H9 (cell line): ENCODE results near the gene CASP4. TPM values are rescaled to one million over a fixed set of nuclear protein-coding genes. Genes with fewer than 3 reads are reported as not detected.

ENCODE experiments used
- DNase-seq: peaks from one replicate; pipeline ENCODE4 v3.0.0-alpha.2; 2017
- H2AFZ ChIP-seq: one replicate; pipeline ENCODE4 v1.6.1; 2013; ENCODE audit warnings: mild to moderate bottlenecking, low read length, control low read depth, moderate library complexity
- H2AK5ac ChIP-seq: 2 replicates; pipeline ENCODE4 v1.6.1; 2013; ENCODE audit warnings: low read length, control low read depth, mixed read lengths; ENCODE audit not compliant: insufficient read length
- H2BK120ac ChIP-seq: one replicate; pipeline ENCODE4 v1.6.1; 2013; ENCODE audit warnings: low read depth, mild to moderate bottlenecking, low read length, control low read depth, inconsistent platforms; ENCODE audit not compliant: poor library complexity, severe bottlenecking
- H2BK12ac ChIP-seq: 2 replicates; pipeline ENCODE4 v1.6.1; 2013; ENCODE audit warnings: low read length, control low read depth, mixed read lengths, low read depth; ENCODE audit not compliant: insufficient read length
- H2BK15ac ChIP-seq: 2 replicates; pipeline ENCODE4 v1.6.1; 2013; ENCODE audit warnings: low read depth, low read length, control low read depth
- H2BK20ac ChIP-seq: one replicate; pipeline ENCODE4 v1.6.1; 2013; ENCODE audit warnings: low read depth, mild to moderate bottlenecking, low read length, control low read depth, inconsistent platforms; ENCODE audit not compliant: poor library complexity, severe bottlenecking
- H2BK5ac ChIP-seq: 2 replicates; pipeline ENCODE4 v1.6.1; 2013; ENCODE audit warnings: low read length, control low read depth, mixed read lengths; ENCODE audit not compliant: insufficient read length
- H3K14ac ChIP-seq: 2 replicates; pipeline ENCODE4 v1.6.1; 2013; ENCODE audit warnings: low read length, control low read depth; ENCODE audit not compliant: insufficient read depth
- H3K18ac ChIP-seq: 2 replicates; pipeline ENCODE4 v1.6.1; 2013; ENCODE audit warnings: low read depth, mild to moderate bottlenecking, mixed read lengths, low read length, control low read depth; ENCODE audit not compliant: insufficient read length
- H3K23ac ChIP-seq: 2 replicates; pipeline ENCODE4 v1.6.1; 2013; ENCODE audit warnings: low read length, control low read depth, mixed read lengths, low read depth; ENCODE audit not compliant: insufficient read length
- H3K23me2 ChIP-seq: 2 replicates; pipeline ENCODE4 v1.6.1; 2013; ENCODE audit warnings: low read depth, mild to moderate bottlenecking, mixed read lengths, low read length, control low read depth; ENCODE audit not compliant: insufficient read length, poor library complexity, severe bottlenecking
- H3K27ac ChIP-seq: 2 replicates; pipeline ENCODE4 v1.5.1; 2013; ENCODE audit warnings: low read length, control low read depth, mixed read lengths, low read depth; ENCODE audit not compliant: insufficient read length
- H3K27me3 ChIP-seq: 2 replicates; pipeline ENCODE4 v1.6.1; 2013; ENCODE audit warnings: low read length, control low read depth, inconsistent platforms; ENCODE audit not compliant: insufficient read depth
- H3K4ac ChIP-seq: 2 replicates; pipeline ENCODE4 v1.6.1; 2013; ENCODE audit warnings: low read depth, mild to moderate bottlenecking, control low read depth, inconsistent platforms, low read length, moderate library complexity
- H3K4me1 ChIP-seq: 2 replicates; pipeline ENCODE4 v1.6.1; 2013; ENCODE audit warnings: low read length, control low read depth, inconsistent platforms; ENCODE audit not compliant: insufficient read depth
- H3K4me2 ChIP-seq: 2 replicates; pipeline ENCODE4 v1.6.1; 2013; ENCODE audit warnings: low read length, control low read depth, mixed read lengths; ENCODE audit not compliant: insufficient read length, insufficient read depth
- H3K56ac ChIP-seq: 2 replicates; pipeline ENCODE4 v1.6.1; 2013; ENCODE audit warnings: low read depth, mild to moderate bottlenecking, mixed read lengths, low read length, control low read depth; ENCODE audit not compliant: insufficient read length
- H3K79me1 ChIP-seq: 2 replicates; pipeline ENCODE4 v1.6.1; 2013; ENCODE audit warnings: low read depth, mild to moderate bottlenecking, moderate library complexity, low read length, control low read depth, inconsistent platforms; ENCODE audit not compliant: insufficient read depth, poor library complexity, severe bottlenecking
- H3K79me2 ChIP-seq: 2 replicates; pipeline ENCODE4 v1.6.1; 2013; ENCODE audit warnings: low read length, control low read depth, inconsistent platforms; ENCODE audit not compliant: insufficient read depth
- H3K9ac ChIP-seq: 2 replicates; pipeline ENCODE4 v1.6.1; 2013; ENCODE audit warnings: low read length, control low read depth, mixed read lengths; ENCODE audit not compliant: insufficient read length; ENCODE audit errors: extremely low read depth
- H3K9me3 ChIP-seq: one replicate; pipeline ENCODE4 v1.6.1; 2013; ENCODE audit warnings: low read depth, low read length, inconsistent platforms; ENCODE audit not compliant: control insufficient read depth
- H3T11ph ChIP-seq: one replicate; pipeline ENCODE4 v1.6.1; 2013; ENCODE audit warnings: mild to moderate bottlenecking, low read length, control low read depth, inconsistent platforms
- H4K20me1 ChIP-seq: one replicate; pipeline ENCODE4 v1.6.1; 2013; ENCODE audit not compliant: control insufficient read depth, insufficient read length, insufficient read depth
- H4K5ac ChIP-seq: 2 replicates; pipeline ENCODE4 v1.6.1; 2013; ENCODE audit warnings: low read depth, mild to moderate bottlenecking, mixed read lengths, low read length, control low read depth; ENCODE audit not compliant: insufficient read length
- H4K8ac ChIP-seq: replicated peaks from 2 replicates; pipeline ENCODE4 v1.6.1; 2013; ENCODE audit warnings: low read length, control low read depth, mixed read lengths, low read depth; ENCODE audit not compliant: insufficient read length
- H4K91ac ChIP-seq: 2 replicates; pipeline ENCODE4 v1.6.1; 2013; ENCODE audit warnings: low read depth, mild to moderate bottlenecking, moderate library complexity, mixed read lengths, low read length, control low read depth; ENCODE audit not compliant: insufficient read length
- H3K27ac Mint-ChIP-seq, 3 experiments: 2 replicates in 2 of 3; 3 replicates in 1 of 3; pipeline ENCODE4 v1.8.0; 2020 to 2021; ENCODE audit warnings: mixed read lengths in 3 of 3, mild to moderate bottlenecking in 1 of 3, moderate library complexity in 1 of 3
- H3K27me3 Mint-ChIP-seq: 2 replicates; pipeline ENCODE4 v1.8.0; 2021; ENCODE audit warnings: low read depth, mild to moderate bottlenecking, moderate library complexity, mixed read lengths
- H3K36me3 Mint-ChIP-seq, 3 experiments: 2 replicates in 2 of 3; 3 replicates in 1 of 3; pipeline ENCODE4 v1.8.0; 2020 to 2021; ENCODE audit warnings: low read depth in 3 of 3, mixed read lengths in 3 of 3; ENCODE audit not compliant: insufficient read depth in 1 of 3
- H3K4me1 Mint-ChIP-seq, 2 experiments: 2 replicates each; pipeline ENCODE4 v1.8.0; 2020; ENCODE audit warnings: mixed read lengths in 2 of 2
- H3K4me3 Mint-ChIP-seq, 2 experiments: 2 replicates in 1 of 2; 3 replicates in 1 of 2; pipeline ENCODE4 v1.8.0; 2020 to 2021; ENCODE audit warnings: mild to moderate bottlenecking in 2 of 2, mixed read lengths in 2 of 2, moderate library complexity in 1 of 2
- H3K9me3 Mint-ChIP-seq, 2 experiments: 2 replicates in 1 of 2; 3 replicates in 1 of 2; pipeline ENCODE4 v1.8.0; 2020; ENCODE audit warnings: mild to moderate bottlenecking in 2 of 2, mixed read lengths in 2 of 2, moderate library complexity in 1 of 2
- CTCF ChIP-seq: fragments of 200-600 bp; sonication (generic); conservative IDR thresholded peaks from 3 replicates; pipeline ENCODE4 v1.8.0; 2021; ENCODE audit warnings: antibody characterized with exemption, mild to moderate bottlenecking
- WGBS: extraction: QIAGEN DNeasy Blood & Tissue Kit; methylation state at CpG from one replicate; pipeline ENCODE4 v1.1.7; 2013; ENCODE audit warnings: missing lambda C conversion rate, low lambda C conversion rate, mixed read lengths; ENCODE audit not compliant: insufficient read length; ENCODE audit errors: extremely low coverage; 5-methylcytosine and 5-hydroxymethylcytosine counted together
- total RNA-seq: library from RNA; stranded (reverse); gene quantifications from 2 replicates; pipeline ENCODE4 v1.2.1, GENCODE V29; 2021

The CASP4 gene
- total RNA-seq, 1 experiment from 2014 or later: not detected

- Histone ChIP-seq H3K23me2 (no peaks in the 10 kb centered on the region), H3K79me1 (no peaks in the 10 kb centered on the region), H4K5ac (no peak overlapping the region), H3K14ac (no peak overlapping the region), H3K4ac (no peak overlapping the region), H2AK5ac (no peak overlapping the region), H4K20me1 (no peaks in the 10 kb centered on the region), H2AFZ (no peak overlapping the region), H3K4me2 (no peak overlapping the region), H2BK12ac (no peak overlapping the region), H3K79me2 (no peaks in the 10 kb centered on the region), H3K27ac (no peak overlapping the region), H2BK15ac (no peak overlapping the region), H4K8ac (no peak overlapping the region), H3K18ac (no peak overlapping the region), H3K56ac (no peak overlapping the region), H4K91ac (no peak overlapping the region), H2BK120ac (no peak overlapping the region), H3T11ph (no peak overlapping the region), H2BK20ac (no peak overlapping the region), H3K9me3 (no peaks in the 10 kb centered on the region), H3K27me3 (no peaks in the 10 kb centered on the region), H3K23ac (no peak overlapping the region), H3K4me1 (no peaks in the 10 kb centered on the region), H3K9ac (no peak overlapping the region), H2BK5ac (no peak overlapping the region)
- H3K27me3 Mint-ChIP-seq: no peaks in the 10 kb centered on the region
- H3K9me3 Mint-ChIP-seq: peaks cover 8 to 10% of the 10 kb centered on the region in 2 experiments; a peak in 4 of 5 replicates
- DNase-seq: no peak
- no CpG with 5 or more reads among the region's 1 CpG for WGBS
- TF ChIP-seq CTCF: no peak
- H3K4me1 Mint-ChIP-seq: no peaks in the 10 kb centered on the region
- no peak overlapping the region for H3K4me3 Mint-ChIP-seq
- H3K36me3 Mint-ChIP-seq: peaks cover 0 to 12% (median 4%) of the 10 kb centered on the region in 3 experiments; a peak in 1 of 7 replicates
- no peak overlapping the region for H3K27ac Mint-ChIP-seq
Measured at GRCh38 chr11:104992781-104993180, 24.4 kb upstream of the CASP4 start.
